ENCODE results near the gene GPR55. TPM values are rescaled to one million over a fixed set of nuclear protein-coding genes. Genes with fewer than 3 reads are reported as not detected.
A peak's percentile ranks its signal among the peaks of the same experiment; 100 is the strongest.

Gene GPR55
- polyA plus RNA-seq, 1 donor from 2014 or later: not detected

DNA sequence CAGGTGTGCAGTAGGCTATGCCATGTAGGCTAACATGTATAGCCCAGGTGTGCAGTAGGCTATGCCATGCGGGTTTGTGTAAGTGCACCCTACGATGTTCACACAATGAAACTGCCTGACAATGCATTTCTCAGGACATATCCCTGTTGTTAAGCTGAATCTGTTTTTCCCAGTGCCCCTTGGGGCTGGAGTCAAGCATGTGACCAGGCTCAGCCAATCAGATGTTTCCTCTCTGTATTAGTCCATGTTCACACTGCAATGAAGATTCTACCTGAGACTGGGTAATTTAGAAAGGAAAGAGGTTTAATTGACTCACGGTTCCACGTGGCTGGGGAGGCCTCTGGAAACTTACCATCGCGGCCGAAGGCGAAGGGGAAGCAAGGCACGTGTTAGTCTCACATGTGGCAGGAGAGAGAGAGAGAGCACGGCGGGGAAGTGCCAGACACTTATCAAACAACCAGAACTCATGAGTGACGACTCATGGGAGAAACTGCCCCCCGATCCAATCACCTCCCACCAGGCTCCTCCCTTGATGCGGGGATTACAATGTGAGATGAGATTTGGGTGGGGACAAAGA lies 36.1 kb downstream of the GPR55 start:
- Histone ChIP-seq H3F3A (ENCODE audit: insufficient read depth, low read length, poor library complexity, severe bottlenecking) (peaks cover 13% of the 10 kb centered on the region), H3K36me3 (ENCODE audit: insufficient read depth, low read length) (no peaks in the 10 kb centered on the region), H3K4me3 (ENCODE audit: low read length) (no peak overlapping the region), H4K20me1 (ENCODE audit: insufficient read depth) (no peaks in the 10 kb centered on the region), H3K27ac (ENCODE audit: low read length) (no peak overlapping the region), H3K9me2 (ENCODE audit: insufficient read depth, low read length) (no peaks in the 10 kb centered on the region), H3K27me3 (ENCODE audit: insufficient read depth, low read depth, low read length) (no peaks in the 10 kb centered on the region), H2AFZ (ENCODE audit: low read depth, low read length) (no peak overlapping the region), H3K9me3 (ENCODE audit: low read length) (no peaks in the 10 kb centered on the region), H3K4me2 (ENCODE audit: low read length) (no peak overlapping the region), H3K79me2 (replicated peaks; ENCODE audit: insufficient read depth, low read length) (no peaks in the 10 kb centered on the region), H3K9ac (ENCODE audit: low read length) (no peak overlapping the region)
- no peak for TF ChIP-seq MXI1 (conservative IDR thresholded peaks at IDR 0.05; ENCODE audit: poor library complexity, severe bottlenecking)
- no peak for TF ChIP-seq EZH2 (IDR thresholded peaks at IDR 0.05; ENCODE audit: borderline replicate concordance, insufficient read depth, low read length, poor library complexity, severe bottlenecking)
- no peak for TF ChIP-seq POLR2AphosphoS5 (IDR thresholded peaks at IDR 0.05)
- TF ChIP-seq TAF1 (IDR thresholded peaks at IDR 0.05; ENCODE audit: low read depth): no peak
- no peak for TF ChIP-seq CTCF (IDR thresholded peaks at IDR 0.05; ENCODE audit: poor library complexity, severe bottlenecking)
- no peak for TF ChIP-seq EP300 (conservative IDR thresholded peaks at IDR 0.05; ENCODE audit: poor library complexity, severe bottlenecking)
- no peak for TF ChIP-seq SMC3 (conservative IDR thresholded peaks at IDR 0.05; ENCODE audit: poor library complexity)
- TF ChIP-seq, protein P1, sequence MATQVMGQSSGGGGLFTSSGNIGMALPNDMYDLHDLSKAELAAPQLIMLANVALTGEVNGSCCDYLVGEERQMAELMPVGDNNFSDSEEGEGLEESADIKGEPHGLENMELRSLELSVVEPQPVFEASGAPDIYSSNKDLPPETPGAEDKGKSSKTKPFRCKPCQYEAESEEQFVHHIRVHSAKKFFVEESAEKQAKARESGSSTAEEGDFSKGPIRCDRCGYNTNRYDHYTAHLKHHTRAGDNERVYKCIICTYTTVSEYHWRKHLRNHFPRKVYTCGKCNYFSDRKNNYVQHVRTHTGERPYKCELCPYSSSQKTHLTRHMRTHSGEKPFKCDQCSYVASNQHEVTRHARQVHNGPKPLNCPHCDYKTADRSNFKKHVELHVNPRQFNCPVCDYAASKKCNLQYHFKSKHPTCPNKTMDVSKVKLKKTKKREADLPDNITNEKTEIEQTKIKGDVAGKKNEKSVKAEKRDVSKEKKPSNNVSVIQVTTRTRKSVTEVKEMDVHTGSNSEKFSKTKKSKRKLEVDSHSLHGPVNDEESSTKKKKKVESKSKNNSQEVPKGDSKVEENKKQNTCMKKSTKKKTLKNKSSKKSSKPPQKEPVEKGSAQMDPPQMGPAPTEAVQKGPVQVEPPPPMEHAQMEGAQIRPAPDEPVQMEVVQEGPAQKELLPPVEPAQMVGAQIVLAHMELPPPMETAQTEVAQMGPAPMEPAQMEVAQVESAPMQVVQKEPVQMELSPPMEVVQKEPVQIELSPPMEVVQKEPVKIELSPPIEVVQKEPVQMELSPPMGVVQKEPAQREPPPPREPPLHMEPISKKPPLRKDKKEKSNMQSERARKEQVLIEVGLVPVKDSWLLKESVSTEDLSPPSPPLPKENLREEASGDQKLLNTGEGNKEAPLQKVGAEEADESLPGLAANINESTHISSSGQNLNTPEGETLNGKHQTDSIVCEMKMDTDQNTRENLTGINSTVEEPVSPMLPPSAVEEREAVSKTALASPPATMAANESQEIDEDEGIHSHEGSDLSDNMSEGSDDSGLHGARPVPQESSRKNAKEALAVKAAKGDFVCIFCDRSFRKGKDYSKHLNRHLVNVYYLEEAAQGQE (IDR thresholded peaks at IDR 0.05; ENCODE audit: borderline replicate concordance): no peak
- TF ChIP-seq RAD21 (conservative IDR thresholded peaks at IDR 0.05): no peak

GRCh38 chr2:230887342-230887741 lies 37.7 kb downstream of the GPR55 start:
- H3K4me2 ChIP-seq (ENCODE audit: low read length): no peak overlapping the region
- H3K4me3 ChIP-seq (ENCODE audit: low read length): no peak overlapping the region
- H3K79me2 ChIP-seq (replicated peaks; ENCODE audit: insufficient read depth, low read length): no peaks in the 10 kb centered on the region
- no peaks in the 10 kb centered on the region for H3K36me3 ChIP-seq (ENCODE audit: insufficient read depth, low read length)
- H3K9me3 ChIP-seq (ENCODE audit: low read length): no peaks in the 10 kb centered on the region
- no peaks in the 10 kb centered on the region for H3K27me3 ChIP-seq (ENCODE audit: insufficient read depth, low read depth, low read length)
- TF ChIP-seq MXI1 (conservative IDR thresholded peaks at IDR 0.05; ENCODE audit: poor library complexity, severe bottlenecking) (no peak), EZH2 (IDR thresholded peaks at IDR 0.05; ENCODE audit: borderline replicate concordance, insufficient read depth, low read length, poor library complexity, severe bottlenecking) (no peak)
- peak overlapping the region; percentile 72 for H3K27ac ChIP-seq (ENCODE audit: low read length)
- H4K20me1 ChIP-seq (ENCODE audit: insufficient read depth): no peaks in the 10 kb centered on the region
- H3K9me2 ChIP-seq (ENCODE audit: insufficient read depth, low read length): no peaks in the 10 kb centered on the region
- H3F3A ChIP-seq (ENCODE audit: insufficient read depth, low read length, poor library complexity, severe bottlenecking): peaks cover 13% of the 10 kb centered on the region
- H3K9ac ChIP-seq (ENCODE audit: low read length): peak overlapping the region; percentile 9
- H2AFZ ChIP-seq (ENCODE audit: low read depth, low read length): no peak overlapping the region

Data from neural cell (in vitro differentiated cells).